H7 (cell line): ENCODE data around the gene NPRL2. TPM values are rescaled to one million over a fixed set of nuclear protein-coding genes. Genes with fewer than 3 reads are reported as not detected.
"Not testable (repeated sequence)": the region's sequence is repeated elsewhere in the genome, so short reads cannot be mapped to it uniquely, and the experiment has no call there.

Experiments
- DNase-seq: peaks from one replicate; pipeline ENCODE4 v3.0.0; 2012
- H3K27me3 ChIP-seq: 2 replicates; pipeline ENCODE4 v1.6.0; 2011; ENCODE audit warnings: mild to moderate bottlenecking, low read length; ENCODE audit not compliant: control insufficient read depth, insufficient read depth
- H3K36me3 ChIP-seq: replicated peaks from 2 replicates; pipeline ENCODE4 v1.5.1; 2011; ENCODE audit warnings: low read length; ENCODE audit not compliant: control insufficient read depth, insufficient read depth
- H3K4me3 ChIP-seq: 2 replicates; pipeline ENCODE4 v1.5.1; 2011; ENCODE audit warnings: low read depth, mild to moderate bottlenecking, control low read depth, low read length, moderate library complexity; ENCODE audit not compliant: insufficient read depth
- total RNA-seq: library from RNA; depleted of rRNA; stranded (reverse); fragments of >200 nt; shearing (Covaris generic); gene quantifications from 2 replicates; pipeline ENCODE4 v1.2.3, GENCODE V29; 2014

Gene NPRL2
- total RNA-seq, 1 experiment from 2014 or later = 41.1 TPM

DNA sequence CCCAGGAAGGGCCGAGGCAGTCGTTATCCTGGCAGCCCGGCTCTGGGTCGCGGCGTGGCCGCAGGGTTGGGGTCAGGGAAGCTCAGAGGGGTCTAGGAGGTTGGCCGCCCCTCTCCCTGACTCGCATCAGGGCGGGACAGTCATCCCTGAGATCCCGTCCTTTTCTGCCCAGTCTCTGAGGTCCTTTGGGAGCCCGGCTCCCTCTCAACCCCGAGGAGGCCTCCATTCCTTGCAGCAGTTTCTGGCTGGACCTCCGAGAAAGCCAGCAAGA lies 28.5 kb downstream of the NPRL2 start:
- peak overlapping the region; percentile 62 for H3K4me3 ChIP-seq
- DNase-seq = no peak
- H3K36me3 ChIP-seq = peaks cover 31% of the 10 kb centered on the region
- no peaks in the 10 kb centered on the region for H3K27me3 ChIP-seq

DNA sequence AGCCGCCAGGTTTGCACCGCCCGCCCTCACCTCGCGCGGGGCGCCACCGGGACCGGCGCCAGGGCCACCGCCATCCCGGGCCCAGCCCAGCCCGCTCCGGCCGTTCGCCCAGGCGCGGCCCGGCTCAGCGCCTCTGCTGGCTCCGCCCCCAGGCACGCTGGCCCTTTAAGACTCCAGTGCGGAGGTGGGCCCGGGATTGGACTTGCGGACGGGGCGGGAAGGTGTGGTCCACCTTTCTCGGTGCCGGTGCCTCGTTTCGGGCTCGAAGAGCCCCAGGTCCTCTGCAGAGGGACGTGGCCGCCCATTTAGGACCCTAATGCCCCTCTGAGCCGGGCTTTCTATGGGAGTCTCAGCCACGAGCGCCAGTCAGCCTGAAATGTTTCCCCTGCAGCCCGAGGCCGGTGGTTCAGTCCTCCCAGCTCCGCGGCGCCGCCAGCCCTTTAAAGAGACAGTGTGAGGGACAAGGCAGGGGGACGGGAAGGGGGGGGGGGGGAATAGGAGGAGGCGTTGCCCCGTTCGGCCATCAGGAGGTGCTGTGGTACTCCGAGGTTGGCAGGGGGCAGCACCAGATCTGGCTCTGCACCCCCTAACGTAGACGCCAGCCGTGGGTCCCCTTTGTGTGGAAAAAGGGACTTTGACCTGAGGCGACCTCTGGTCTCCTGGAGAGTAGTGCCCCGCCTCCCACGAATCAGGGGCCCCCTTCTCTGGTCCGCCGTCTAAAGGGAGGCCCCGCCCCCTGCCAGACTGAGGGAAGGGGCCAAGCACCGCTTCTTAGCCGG lies 29.1 kb downstream of the NPRL2 start:
- DNase-seq = peak; percentile 97
- H3K36me3 ChIP-seq = peaks cover 35% of the 10 kb centered on the region
- no peaks in the 10 kb centered on the region for H3K27me3 ChIP-seq
- H3K4me3 ChIP-seq = peak overlapping the region; percentile 62

DNA sequence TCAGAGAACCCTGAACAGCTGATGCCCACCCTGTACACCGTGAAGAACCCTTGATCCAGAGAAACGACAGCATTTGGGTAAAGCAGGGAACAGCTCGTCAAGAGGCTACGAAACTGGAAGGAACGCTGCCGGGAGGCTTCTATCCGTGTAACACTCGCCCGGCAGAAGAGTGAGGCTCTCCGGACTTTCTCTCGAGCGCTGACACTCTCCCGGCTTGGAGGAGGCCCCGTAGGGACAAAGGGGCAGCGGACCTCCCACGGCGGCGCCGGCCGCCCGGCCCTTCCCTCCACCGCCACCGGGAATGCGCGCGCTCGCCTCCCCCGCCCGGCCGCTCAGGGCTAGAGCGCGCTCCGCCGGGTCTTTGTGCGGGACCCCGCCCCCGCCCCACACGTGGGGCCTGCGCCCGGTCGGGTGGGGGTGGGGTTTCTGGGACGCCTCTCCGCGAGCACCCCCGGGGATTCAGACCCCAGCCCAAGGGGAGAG lies 29.7 kb downstream of the NPRL2 start:
- Histone ChIP-seq H3K4me3 (peak overlapping the region; percentile 62), H3K36me3 (peaks cover 35% of the 10 kb centered on the region), H3K27me3 (no peaks in the 10 kb centered on the region)
- peak; percentile 98 for DNase-seq

DNA sequence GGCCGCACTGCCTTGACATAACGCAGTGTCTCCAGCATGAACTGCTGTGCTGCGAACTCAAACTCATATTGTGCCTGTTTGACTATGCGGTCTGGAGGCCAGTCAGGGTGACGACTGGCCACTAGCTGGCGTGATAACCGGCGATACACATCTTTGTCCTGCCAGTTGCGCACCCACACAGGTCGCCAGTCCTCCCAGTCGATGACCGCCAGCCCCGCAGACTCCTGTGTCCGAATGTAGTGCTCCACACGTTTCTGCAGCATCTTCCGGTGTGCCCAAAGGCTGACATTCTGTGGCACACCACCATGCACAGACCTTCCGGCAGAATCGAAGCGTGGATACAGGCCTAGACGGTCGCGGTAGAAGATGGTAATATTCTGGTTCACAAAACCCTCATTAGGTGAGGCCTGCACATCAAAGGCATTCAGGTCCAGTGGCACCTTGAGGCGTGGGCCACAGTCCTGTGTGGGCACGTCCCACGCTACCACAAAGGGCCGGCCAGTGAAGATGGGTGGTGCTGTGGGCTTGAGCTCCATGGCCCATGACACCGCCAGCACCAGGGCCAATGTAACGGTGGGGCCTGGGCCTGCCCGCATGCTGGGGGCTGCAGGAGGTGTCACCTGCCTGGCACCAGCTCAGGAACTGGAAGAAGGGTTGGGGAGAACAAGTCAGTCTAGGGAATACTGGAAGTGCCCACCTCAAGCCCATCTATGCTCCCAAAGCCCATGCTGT lies 30.5 kb downstream of the NPRL2 start:
- H3K27me3 ChIP-seq = no peaks in the 10 kb centered on the region
- peak overlapping the region; percentile 62 for H3K4me3 ChIP-seq
- peaks cover 33% of the 10 kb centered on the region for H3K36me3 ChIP-seq
- no peak for DNase-seq

DNA sequence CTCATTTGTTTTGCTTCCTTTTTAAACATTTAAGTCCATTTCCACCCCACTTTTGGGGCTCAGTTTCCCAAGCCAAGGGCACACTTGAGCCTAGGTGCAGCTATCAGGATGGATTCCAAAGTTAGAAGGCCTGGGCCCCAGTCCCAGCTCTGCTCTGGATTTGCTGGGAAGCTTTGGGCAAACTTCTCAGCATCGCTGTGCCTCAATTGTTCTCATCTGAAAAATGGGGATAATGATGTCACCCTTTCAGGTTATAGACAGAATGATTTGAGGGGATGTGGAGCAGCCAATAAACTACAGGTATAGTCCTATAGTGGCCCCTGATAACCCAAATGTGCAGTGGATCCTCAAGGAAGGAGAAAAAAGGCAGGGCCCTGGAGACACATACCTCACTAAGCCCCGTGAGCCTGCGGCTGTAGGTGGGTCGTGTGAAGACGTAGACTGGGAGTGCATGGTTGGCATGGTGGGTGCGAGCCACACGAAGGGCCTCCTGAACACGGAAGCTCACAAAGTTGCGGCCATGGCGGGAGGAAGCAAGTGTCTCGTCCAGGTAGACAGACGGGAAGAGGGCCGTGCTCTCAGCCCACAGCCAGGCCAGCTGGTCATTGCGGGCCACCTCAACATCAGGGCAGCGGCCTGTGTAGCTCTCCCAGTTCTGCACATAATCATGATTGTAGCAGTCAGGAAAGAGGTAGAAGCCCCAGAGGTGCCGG lies 31.2 kb downstream of the NPRL2 start:
- no peak for DNase-seq
- Histone ChIP-seq H3K4me3 (no peak overlapping the region), H3K27me3 (no peaks in the 10 kb centered on the region), H3K36me3 (peaks cover 33% of the 10 kb centered on the region)

DNA sequence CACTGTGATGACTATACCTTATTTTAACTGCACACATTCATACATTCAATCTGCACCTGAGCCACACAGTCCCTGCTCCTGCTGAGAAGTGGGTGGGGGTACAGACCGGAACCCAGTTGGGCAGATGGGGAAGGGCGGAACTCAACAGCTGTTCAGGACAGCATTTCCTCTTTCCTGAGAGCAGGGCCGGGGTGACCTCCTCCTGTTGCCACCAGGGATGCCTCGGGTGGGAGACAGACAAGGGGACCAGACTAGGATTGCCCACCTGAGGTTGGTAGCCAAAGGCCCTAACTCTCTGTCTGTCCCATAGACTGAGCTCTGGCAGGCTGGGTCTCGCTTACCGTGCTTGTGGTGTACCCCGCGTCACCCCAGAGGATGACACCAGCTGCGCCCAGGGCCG lies 32.0 kb downstream of the NPRL2 start:
- no peaks in the 10 kb centered on the region for H3K27me3 ChIP-seq
- H3K36me3 ChIP-seq = peaks cover 31% of the 10 kb centered on the region
- DNase-seq = no peak
- H3K4me3 ChIP-seq = no peak overlapping the region

DNA sequence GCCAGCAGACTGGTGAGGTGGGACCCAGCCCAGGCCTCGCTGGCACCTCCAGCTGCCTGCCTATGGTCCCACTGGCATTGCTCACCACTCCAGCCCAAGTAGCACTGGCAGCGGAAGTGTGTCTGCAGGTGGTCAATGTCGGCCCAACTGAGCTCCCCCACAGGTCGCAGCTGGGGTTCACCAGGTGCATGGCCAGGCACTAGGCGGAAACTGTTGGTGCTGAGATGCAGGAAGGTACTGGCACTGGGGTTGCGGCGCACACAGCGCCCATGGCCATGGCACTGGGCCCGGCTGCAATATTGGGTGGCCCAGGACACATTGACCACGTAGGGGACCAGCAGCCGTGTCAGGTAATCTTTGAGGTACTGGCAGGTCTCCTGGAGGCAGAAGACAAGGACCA lies 32.4 kb downstream of the NPRL2 start:
- H3K36me3 ChIP-seq = peaks cover 31% of the 10 kb centered on the region

DNA sequence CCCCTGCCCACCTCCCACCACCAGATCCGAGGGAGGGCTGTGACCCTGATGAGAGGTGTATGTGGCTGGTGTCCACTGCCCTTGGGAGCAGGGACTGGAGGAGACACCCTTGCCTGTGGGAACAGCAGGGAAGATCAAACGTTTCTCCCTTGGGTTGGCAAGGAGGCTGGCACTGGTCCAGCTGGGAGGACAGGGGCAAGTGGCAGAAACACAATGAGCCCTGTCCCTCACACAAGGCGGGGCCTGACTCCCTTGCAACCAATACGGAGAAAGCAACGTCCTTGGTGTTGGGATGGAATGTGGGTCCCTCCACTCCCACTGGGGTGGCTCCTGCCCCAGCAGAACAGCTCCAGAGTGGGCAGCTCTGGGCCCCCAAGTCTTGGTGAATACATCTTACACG lies 33.3 kb downstream of the NPRL2 start:
- peaks cover 31% of the 10 kb centered on the region for H3K36me3 ChIP-seq
- H3K27me3 ChIP-seq = no peaks in the 10 kb centered on the region
- H3K4me3 ChIP-seq = no peak overlapping the region
- DNase-seq = no peak

More for the DNA sequence above, 32.4 kb downstream of the NPRL2 start:
- H3K27me3 ChIP-seq = no peaks in the 10 kb centered on the region
- DNase-seq = no peak
- H3K4me3 ChIP-seq = no peak overlapping the region

DNA sequence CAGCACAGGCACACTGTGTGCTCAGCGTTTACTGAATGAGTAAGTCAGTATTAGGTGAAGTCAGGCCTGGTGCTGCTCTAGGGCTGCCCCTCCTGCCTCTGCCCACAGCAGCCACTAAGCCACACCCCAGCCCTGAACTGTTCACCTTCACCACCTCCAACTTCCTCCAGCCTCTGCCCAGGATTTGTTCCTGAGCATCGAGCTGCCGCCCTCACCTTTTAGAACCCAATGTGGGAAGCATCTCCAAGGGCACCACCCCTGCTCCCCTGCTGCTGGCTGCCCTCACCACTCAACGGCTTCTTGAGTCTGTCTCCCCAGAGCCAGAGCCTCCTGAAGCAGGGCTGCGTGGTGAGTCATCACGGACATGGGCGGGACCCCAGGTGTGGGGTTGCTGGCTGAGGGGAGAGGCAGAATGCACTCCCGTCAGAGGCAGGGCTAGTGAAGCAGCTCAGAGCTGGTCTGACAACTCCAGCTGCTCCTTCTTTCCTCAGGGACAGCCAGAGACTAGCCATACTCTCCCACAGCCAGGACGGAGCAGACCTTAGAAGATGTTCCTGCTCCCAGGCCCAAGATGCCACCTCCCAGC lies 33.8 kb downstream of the NPRL2 start:
- DNase-seq = no peak
- Histone ChIP-seq H3K27me3 (no peaks in the 10 kb centered on the region), H3K36me3 (peaks cover 31% of the 10 kb centered on the region), H3K4me3 (no peak overlapping the region)

DNA sequence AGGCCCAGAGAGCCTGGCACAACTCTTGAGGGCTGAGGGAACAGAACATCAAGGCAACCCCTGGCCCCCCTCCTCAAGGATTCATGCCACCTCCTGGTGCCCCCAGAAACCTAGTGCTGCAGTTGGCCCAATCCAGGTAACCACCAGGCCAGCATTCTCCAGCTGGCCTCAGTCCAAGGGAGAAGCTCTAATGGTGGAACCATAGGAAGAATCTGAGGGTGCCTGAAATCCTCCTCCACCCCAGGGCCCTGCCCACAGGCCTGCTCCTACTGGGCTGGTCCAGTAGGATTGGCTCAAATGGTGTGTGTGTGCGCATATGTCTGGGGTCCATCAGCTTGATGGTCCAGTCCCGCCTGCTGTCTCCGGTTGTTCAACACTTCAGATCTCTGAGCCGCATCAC lies 35.8 kb downstream of the NPRL2 start:
- Histone ChIP-seq H3K4me3 (no peak overlapping the region), H3K27me3 (no peaks in the 10 kb centered on the region), H3K36me3 (peaks cover 30% of the 10 kb centered on the region)
- no peak for DNase-seq

DNA sequence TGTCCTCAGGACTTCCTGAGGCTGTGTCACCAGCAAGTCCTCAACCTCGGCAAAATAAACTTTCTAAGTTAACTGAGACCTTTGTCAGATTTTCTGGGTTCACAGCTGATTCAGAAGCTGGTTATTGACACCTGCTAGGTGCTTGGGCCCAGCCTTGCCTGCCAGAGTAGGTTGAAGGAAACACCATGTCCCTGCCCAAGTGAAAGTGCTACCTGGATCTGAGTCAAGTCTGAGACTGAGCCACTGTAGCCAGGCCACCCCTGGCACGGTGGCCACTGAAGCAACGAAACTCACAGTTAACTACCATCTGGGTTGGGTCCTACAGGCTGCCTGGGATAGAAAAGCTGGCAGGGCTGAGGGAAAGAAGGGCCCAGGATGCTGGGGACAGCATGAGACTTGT lies 36.2 kb downstream of the NPRL2 start:
- Histone ChIP-seq H3K27me3 (no peaks in the 10 kb centered on the region), H3K36me3 (peaks cover 25% of the 10 kb centered on the region), H3K4me3 (no peak overlapping the region)
- DNase-seq = no peak

DNA sequence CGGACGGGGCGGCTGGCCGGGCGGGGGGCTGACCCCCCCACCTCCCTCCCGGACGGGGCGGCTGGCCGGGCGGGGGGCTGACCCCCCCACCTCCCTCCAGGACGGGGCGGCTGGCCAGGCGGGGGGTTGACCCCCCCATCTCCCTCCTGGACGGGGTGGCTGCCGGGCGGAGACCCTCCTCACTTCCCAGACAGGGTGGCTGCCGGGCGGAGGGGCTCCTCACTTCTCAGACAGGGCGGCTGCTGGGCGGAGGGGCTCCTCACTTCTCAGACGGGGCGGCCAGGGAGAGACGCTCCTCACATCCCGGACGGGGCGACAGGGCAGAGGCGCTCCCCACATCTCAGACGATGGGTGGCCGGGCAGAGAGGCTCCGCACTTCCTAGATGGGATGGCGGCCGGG lies 38.5 kb downstream of the NPRL2 start:
- not testable (repeated sequence) for H3K4me3 ChIP-seq, H3K27me3 ChIP-seq, H3K36me3 ChIP-seq, DNase-seq

DNA sequence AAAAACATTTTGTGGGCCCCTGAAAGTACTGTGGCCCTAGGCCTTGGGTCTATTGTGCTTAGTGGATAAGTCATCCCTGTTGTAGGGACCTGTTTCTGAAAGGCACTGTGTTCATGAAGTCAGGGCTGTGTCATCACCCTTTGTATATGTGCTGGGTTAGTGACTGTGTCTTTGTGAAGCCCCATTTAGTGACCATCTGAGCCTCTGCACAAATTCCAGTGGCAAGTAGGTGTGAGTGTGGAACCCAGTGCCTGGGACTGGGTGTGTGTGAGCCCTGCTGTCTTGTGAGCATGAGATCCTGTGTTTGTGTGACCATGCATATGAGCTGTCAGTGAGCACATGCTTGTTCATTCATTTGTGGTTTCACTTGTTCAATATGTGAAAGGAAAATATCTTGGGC lies 46.0 kb downstream of the NPRL2 start:
- no peak overlapping the region for H3K4me3 ChIP-seq

DNA sequence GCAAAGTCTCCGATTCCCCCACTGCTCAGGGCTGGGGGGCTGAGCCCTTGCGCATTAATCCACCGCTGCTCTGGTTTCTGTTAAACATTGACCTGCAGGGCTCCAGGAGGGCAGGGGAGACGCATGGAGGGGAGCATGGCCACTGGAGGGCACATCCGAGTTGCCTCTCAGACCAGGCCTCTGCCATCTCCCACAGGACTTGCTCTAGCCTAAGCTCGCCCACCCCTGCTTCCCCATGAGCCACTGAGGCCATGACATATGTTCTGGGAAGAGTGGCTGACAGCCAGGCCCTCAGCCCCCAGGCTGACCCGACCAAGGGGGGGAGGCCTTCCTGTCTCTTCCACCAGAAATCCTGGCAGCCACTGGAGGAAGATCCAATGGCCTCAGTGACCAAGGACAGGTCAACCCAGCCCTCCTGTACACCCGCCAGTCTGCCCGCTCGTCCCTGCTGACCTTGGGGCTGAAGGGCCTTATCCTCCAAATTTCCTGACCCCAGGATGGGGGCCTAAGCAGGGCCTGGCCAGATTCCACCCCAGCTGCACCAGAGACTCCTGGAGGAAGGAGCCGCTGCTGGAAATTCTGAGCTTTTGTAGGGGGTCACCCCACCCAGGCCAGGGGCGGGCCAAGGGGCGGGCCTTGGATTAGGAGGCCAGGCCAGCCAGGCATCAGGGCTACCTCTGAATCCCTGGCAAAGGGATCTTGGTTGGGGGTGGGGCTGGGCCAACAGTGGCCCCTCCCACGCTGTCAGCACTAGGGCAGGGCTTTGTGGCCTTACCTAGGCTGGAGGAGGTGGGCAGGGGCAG lies 47.4 kb downstream of the NPRL2 start, which contains the start of gene HYAL1:
Gene HYAL1 (minus strand): TSS at position 562 of the 803 bp plus-strand sequence. CDS start 618 bp downstream, outside the sequence.
- Histone ChIP-seq H3K36me3 (no peaks in the 10 kb centered on the region), H3K4me3 (peak within 1 kb of the TSS; percentile 10; the same call in 1 of the 2 replicates), H3K27me3 (no peaks in the 10 kb centered on the region)
- peak; percentile 98 for DNase-seq

More for the DNA sequence above, 46.0 kb downstream of the NPRL2 start:
- no peaks in the 10 kb centered on the region for H3K27me3 ChIP-seq
- DNase-seq = no peak
- H3K36me3 ChIP-seq = no peaks in the 10 kb centered on the region
